ENCODE data around the gene SLC5A9. TPM values are rescaled to one million over a fixed set of nuclear protein-coding genes. Genes with fewer than 3 reads are reported as not detected.

SLC5A9 gene
- total and polyA plus RNA-seq, 2 donors (not counting 1 experiment from before 2014, with no cell fraction given) = 0.07 TPM; not detected in 1

DNA sequence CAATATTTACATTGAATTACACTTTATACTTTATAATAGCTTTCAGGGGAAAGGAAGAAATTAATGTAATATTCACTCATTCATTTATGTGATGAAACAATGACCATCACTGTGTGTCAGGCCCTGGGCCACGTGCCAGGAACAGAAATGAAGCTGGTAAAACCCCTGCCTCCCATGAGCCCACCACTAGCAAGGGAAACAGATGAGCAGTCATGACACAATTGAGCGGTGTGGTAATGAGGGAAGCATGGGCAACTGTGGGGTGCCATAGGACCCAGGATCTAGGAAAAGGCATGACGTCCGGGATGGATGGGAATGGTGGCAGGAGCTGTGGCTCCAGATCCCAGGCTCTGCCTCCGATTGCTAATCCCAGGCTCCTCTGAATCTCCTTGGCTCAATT lies 17.0 kb upstream of the SLC5A9 start:
- Mint-ChIP-seq H3K27me3 (peaks cover 15% of the 10 kb centered on the region), H3K4me1 (no peaks in the 10 kb centered on the region), H3K4me3 (no peak overlapping the region), H3K9me3 (ENCODE audit: insufficient read depth) (no peaks in the 10 kb centered on the region), H3K27ac (no peak overlapping the region)
- H3K9me3 ChIP-seq (ENCODE audit: control extremely low read depth in 1 of 3, control insufficient read depth in 2 of 3, insufficient read depth in 1 of 3, low read length in 2 of 3) = no peaks in the 10 kb centered on the region
- H3K79me2 ChIP-seq (ENCODE audit: control insufficient read depth, insufficient read depth, low read length) = no peaks in the 10 kb centered on the region
- ATAC-seq (ENCODE audit: low read depth) (no peak), DNase-seq (no peak)
- H3K4me3 ChIP-seq (ENCODE audit: control extremely low read depth in 1 of 5, extremely low read depth in 1 of 5, insufficient read depth in 1 of 5, low read depth in 2 of 5, low read length in 4 of 5) = no peak overlapping the region
- TF ChIP-seq EZH2 (IDR thresholded peaks at IDR 0.05; ENCODE audit: borderline replicate concordance, insufficient read depth, low read depth, low read length, poor library complexity, severe bottlenecking) = no peak
- TF ChIP-seq CTCF (IDR thresholded peaks at IDR 0.05) = no peak
- no peaks in the 10 kb centered on the region for H3K36me3 ChIP-seq (replicated peaks in 1 of 2; ENCODE audit: control extremely low read depth in 1 of 2, control insufficient read depth in 1 of 2, extremely low read depth in 1 of 2, insufficient read depth in 2 of 2, low read length in 1 of 2)
- 96% methylated on average over 4 of the region's 5 CpGs for WGBS (ENCODE audit: insufficient coverage)
- POLR2A ChIA-PET = no interaction called here
- H3K27me3 ChIP-seq (replicated peaks in 1 of 4; ENCODE audit: control extremely low read depth in 1 of 4, control insufficient read depth in 3 of 4, insufficient read depth in 4 of 4, low read length in 3 of 4) = peaks cover 0 to 3% (median 0%) of the 10 kb centered on the region in 4 experiments
- no peak overlapping the region for H2AFZ ChIP-seq (ENCODE audit: insufficient read depth, low read depth, low read length, poor library complexity, severe bottlenecking)
- intact Hi-C loops (cut with micrococcal nuclease) = no loop called here
- H4K20me1 ChIP-seq (ENCODE audit: control insufficient read depth, insufficient read depth, low read length, poor library complexity, severe bottlenecking) = no peaks in the 10 kb centered on the region
- CTCF ChIA-PET = interaction anchor here (0.7 to 1.2 kb wide), 2 partner anchors 12 to 23 kb away, joined by 3 read pairs; no protein-coding TSS in a partner anchor
- H3K27ac ChIP-seq (ENCODE audit: low read length in 2 of 2) = no peak overlapping the region
- no peak overlapping the region for H3K9ac ChIP-seq (ENCODE audit: low read length)
- H3K4me2 ChIP-seq (replicated peaks; ENCODE audit: low read depth, low read length, poor library complexity, severe bottlenecking) = no peak overlapping the region
- no peaks in the 10 kb centered on the region for H3K4me1 ChIP-seq (ENCODE audit: control insufficient read depth in 2 of 2, insufficient read depth in 2 of 2, low read length in 2 of 2)

DNA sequence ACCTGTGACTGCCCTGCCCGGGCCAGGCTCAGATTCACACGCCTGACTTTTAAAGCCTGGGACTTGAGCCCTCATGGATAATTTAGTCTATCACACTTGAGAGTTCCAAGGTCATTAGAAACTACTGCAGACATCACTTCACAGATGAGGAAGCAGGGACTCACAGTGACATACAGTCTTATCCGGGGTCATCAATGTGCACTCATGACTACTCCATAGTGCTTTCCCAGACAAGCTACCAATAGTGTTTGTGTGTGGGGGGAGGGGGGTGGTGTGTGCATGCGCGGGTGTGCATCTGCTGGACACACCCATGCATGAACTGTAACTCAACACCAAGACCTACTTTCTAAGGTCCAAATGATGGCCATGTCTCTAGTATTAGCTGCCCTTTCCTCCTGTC lies 16.1 kb upstream of the SLC5A9 start:
- Histone ChIP-seq H3K4me3 (ENCODE audit: control extremely low read depth in 1 of 5, extremely low read depth in 1 of 5, insufficient read depth in 1 of 5, low read depth in 2 of 5, low read length in 4 of 5) (no peak overlapping the region), H3K27ac (ENCODE audit: low read length in 2 of 2) (no peak overlapping the region), H3K9me3 (ENCODE audit: control extremely low read depth in 1 of 3, control insufficient read depth in 2 of 3, insufficient read depth in 1 of 3, low read length in 2 of 3) (no peaks in the 10 kb centered on the region), H3K4me1 (ENCODE audit: control insufficient read depth in 2 of 2, insufficient read depth in 2 of 2, low read length in 2 of 2) (no peaks in the 10 kb centered on the region), H3K9ac (ENCODE audit: low read length) (no peak overlapping the region), H3K4me2 (replicated peaks; ENCODE audit: low read depth, low read length, poor library complexity, severe bottlenecking) (no peak overlapping the region), H3K79me2 (ENCODE audit: control insufficient read depth, insufficient read depth, low read length) (no peaks in the 10 kb centered on the region), H4K20me1 (ENCODE audit: control insufficient read depth, insufficient read depth, low read length, poor library complexity, severe bottlenecking) (no peaks in the 10 kb centered on the region), H2AFZ (ENCODE audit: insufficient read depth, low read depth, low read length, poor library complexity, severe bottlenecking) (no peak overlapping the region), H3K36me3 (replicated peaks in 1 of 2; ENCODE audit: control extremely low read depth in 1 of 2, control insufficient read depth in 1 of 2, extremely low read depth in 1 of 2, insufficient read depth in 2 of 2, low read length in 1 of 2) (no peaks in the 10 kb centered on the region), H3K27me3 (replicated peaks in 1 of 4; ENCODE audit: control extremely low read depth in 1 of 4, control insufficient read depth in 3 of 4, insufficient read depth in 4 of 4, low read length in 3 of 4) (peaks cover 0 to 3% (median 0%) of the 10 kb centered on the region in 4 experiments)
- Mint-ChIP-seq H3K4me1 (no peaks in the 10 kb centered on the region), H3K27me3 (peaks cover 12% of the 10 kb centered on the region), H3K4me3 (no peak overlapping the region), H3K27ac (no peak overlapping the region), H3K9me3 (ENCODE audit: insufficient read depth) (no peaks in the 10 kb centered on the region)
- ATAC-seq (ENCODE audit: low read depth) (no peak), DNase-seq (no peak)
- intact Hi-C loops (cut with micrococcal nuclease) = no loop called here
- WGBS (ENCODE audit: insufficient coverage) = 93% methylated on average over 2 of the region's 5 CpGs
- CTCF ChIA-PET = no interaction called here
- POLR2A ChIA-PET = no interaction called here
- no peak for TF ChIP-seq CTCF (IDR thresholded peaks at IDR 0.05)

Data from B cell (primary cell).